HL-60 (cell line): ENCODE data around the gene RFX7.

Source experiments
- DNase-seq, 2 experiments: peaks; one replicate each; pipeline ENCODE4 v3.0.0-alpha.2; 2010 to 2020; ENCODE audit warnings: low read depth in 1 of 2, low spot score in 1 of 2
- H3K27ac ChIP-seq: fragments of 250-450 bp; sonication (Bioruptor Pico); replicated peaks from 2 replicates; pipeline ENCODE4 v1.5.1; 2020; ENCODE audit warnings: mild to moderate bottlenecking, moderate library complexity
- H3K27me3 ChIP-seq: fragments of 250-450 bp; sonication (Bioruptor Pico); 2 replicates; pipeline ENCODE4 v1.5.1; 2021; ENCODE audit warnings: mild to moderate bottlenecking, moderate library complexity; ENCODE audit not compliant: insufficient read depth, poor library complexity, severe bottlenecking
- H3K4me3 ChIP-seq: replicated peaks from 2 replicates; pipeline ENCODE4 v1.5.1; 2011; ENCODE audit warnings: mild to moderate bottlenecking, control low read depth, low read length; ENCODE audit not compliant: insufficient read depth
- CTCF ChIP-seq: IDR thresholded peaks from one replicate; pipeline ENCODE4 v1.5.1; 2011; ENCODE audit warnings: low read length, control low read depth, inconsistent platforms; ENCODE audit not compliant: insufficient read depth
- GABPA ChIP-seq: IDR thresholded peaks from 2 replicates; pipeline ENCODE4 v1.6.1; 2012; ENCODE audit warnings: low read depth
- POLR2AphosphoS5 ChIP-seq: IDR thresholded peaks from 2 replicates; pipeline ENCODE4 v1.6.1; 2012; ENCODE audit warnings: low read depth
- SPI1 ChIP-seq: IDR thresholded peaks from 2 replicates; pipeline ENCODE4 v1.6.1; 2012; ENCODE audit warnings: low read depth, mild to moderate bottlenecking, borderline replicate concordance
- TF ChIP-seq, protein P1 (sequence below): IDR thresholded peaks from 2 replicates; pipeline ENCODE4 v1.6.1; 2012; ENCODE audit warnings: low read depth; ENCODE audit not compliant: insufficient replicate concordance

Gene RFX7

GRCh38 chr15:56180851-56181250, 62.8 kb downstream of the RFX7 start:
- no peak overlapping the region for H3K4me3 ChIP-seq
- no peak overlapping the region for H3K27ac ChIP-seq
- no peak for TF ChIP-seq SPI1
- TF ChIP-seq, protein P1, sequence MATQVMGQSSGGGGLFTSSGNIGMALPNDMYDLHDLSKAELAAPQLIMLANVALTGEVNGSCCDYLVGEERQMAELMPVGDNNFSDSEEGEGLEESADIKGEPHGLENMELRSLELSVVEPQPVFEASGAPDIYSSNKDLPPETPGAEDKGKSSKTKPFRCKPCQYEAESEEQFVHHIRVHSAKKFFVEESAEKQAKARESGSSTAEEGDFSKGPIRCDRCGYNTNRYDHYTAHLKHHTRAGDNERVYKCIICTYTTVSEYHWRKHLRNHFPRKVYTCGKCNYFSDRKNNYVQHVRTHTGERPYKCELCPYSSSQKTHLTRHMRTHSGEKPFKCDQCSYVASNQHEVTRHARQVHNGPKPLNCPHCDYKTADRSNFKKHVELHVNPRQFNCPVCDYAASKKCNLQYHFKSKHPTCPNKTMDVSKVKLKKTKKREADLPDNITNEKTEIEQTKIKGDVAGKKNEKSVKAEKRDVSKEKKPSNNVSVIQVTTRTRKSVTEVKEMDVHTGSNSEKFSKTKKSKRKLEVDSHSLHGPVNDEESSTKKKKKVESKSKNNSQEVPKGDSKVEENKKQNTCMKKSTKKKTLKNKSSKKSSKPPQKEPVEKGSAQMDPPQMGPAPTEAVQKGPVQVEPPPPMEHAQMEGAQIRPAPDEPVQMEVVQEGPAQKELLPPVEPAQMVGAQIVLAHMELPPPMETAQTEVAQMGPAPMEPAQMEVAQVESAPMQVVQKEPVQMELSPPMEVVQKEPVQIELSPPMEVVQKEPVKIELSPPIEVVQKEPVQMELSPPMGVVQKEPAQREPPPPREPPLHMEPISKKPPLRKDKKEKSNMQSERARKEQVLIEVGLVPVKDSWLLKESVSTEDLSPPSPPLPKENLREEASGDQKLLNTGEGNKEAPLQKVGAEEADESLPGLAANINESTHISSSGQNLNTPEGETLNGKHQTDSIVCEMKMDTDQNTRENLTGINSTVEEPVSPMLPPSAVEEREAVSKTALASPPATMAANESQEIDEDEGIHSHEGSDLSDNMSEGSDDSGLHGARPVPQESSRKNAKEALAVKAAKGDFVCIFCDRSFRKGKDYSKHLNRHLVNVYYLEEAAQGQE, result no peak
- TF ChIP-seq CTCF, result no peak
- no peak for TF ChIP-seq POLR2AphosphoS5
- TF ChIP-seq GABPA, result no peak
- H3K27me3 ChIP-seq, result no peaks in the 10 kb centered on the region
- no peak for DNase-seq

GRCh38 chr15:56176996-56177395, 66.7 kb downstream of the RFX7 start:
- TF ChIP-seq GABPA, result no peak
- TF ChIP-seq, protein P1, result no peak
- TF ChIP-seq POLR2AphosphoS5, result no peak
- no peak for TF ChIP-seq SPI1
- TF ChIP-seq CTCF, result no peak
- DNase-seq, result no peak
- H3K27me3 ChIP-seq, result no peaks in the 10 kb centered on the region
- H3K27ac ChIP-seq, result no peak overlapping the region
- H3K4me3 ChIP-seq, result no peak overlapping the region

DNA sequence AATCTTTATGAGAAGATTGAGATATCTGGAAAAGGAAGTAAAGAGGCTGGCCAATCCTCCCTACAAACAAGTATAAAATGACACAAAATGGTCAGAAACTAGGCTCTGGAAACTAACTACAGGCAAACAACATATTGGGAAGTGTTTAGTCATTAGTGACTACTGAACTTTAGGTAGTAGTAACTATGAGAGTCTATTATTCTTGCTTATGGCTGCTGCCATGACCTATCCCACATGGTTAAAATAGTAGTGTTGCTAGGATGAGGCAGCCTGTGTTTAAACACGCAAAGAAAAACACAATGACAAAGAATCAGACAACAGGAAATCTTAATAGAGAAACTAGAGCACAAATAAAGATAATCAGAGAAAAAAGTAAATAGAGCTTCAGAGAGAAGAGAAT, 67.9 kb downstream of the RFX7 start:
- no peak overlapping the region for H3K4me3 ChIP-seq
- TF ChIP-seq GABPA, result no peak
- TF ChIP-seq SPI1, result no peak
- no peak for TF ChIP-seq POLR2AphosphoS5
- TF ChIP-seq, protein P1, result no peak
- TF ChIP-seq CTCF, result no peak
- H3K27me3 ChIP-seq, result no peaks in the 10 kb centered on the region
- DNase-seq, result no peak
- no peak overlapping the region for H3K27ac ChIP-seq
